ENCODE measurements around the gene GNAQ.

DNA sequence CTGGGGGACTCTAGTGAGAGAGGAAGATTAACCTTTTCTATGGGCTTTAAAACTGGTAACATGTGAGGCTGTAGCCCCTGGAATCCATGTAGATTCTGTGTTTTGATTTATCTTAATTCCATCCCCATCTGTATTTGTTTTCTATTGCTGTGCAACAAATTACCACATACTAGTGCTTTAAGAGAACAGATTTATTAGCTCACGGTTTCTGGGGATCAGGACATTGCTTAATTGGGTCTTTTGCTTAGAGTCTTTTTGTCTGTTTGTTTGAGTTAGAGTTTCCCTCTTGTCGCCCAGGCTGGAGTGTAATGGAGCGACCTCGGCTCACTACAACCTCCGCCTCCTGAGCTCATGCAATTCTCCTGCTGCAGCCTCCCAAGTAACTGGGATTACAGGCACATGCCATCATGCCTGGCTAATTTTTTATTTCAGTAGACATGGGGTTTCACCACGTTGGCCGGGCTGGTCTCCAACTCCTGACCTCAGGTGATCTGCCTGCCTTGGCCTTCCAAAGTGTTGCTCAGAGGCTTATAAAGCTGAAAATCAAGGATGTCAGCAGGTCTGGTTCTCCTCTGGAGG is 353.6 kb downstream of the GNAQ start:
- TF ChIP-seq EZH2 (IDR thresholded peaks at IDR 0.05; ENCODE audit: borderline replicate concordance, insufficient read depth, low read depth, low read length, poor library complexity, severe bottlenecking) (no peak), CTCF (IDR thresholded peaks at IDR 0.05) (no peak)

Data from B cell (primary cell).